ENCODE results near the gene DOCK4.
"Not testable (repeated sequence)": the region's sequence is repeated elsewhere in the genome, so short reads cannot be mapped to it uniquely, and the experiment has no call there.

DOCK4 gene

GRCh38 chr7:112206238-112206990 lies at the start of gene DOCK4, which contains the start of gene ZNF277:
TSS of gene DOCK4 (minus strand) at chr7:112206399. CDS start at chr7:112206138, 261 bp downstream.
TSS of gene ZNF277 (plus strand) at chr7:112206695. CDS start at chr7:112206717, 22 bp downstream.
- peak; percentile 100 for DNase-seq (ENCODE audit: low read depth in 1 of 2, low spot score in 1 of 2)

- no peak for DNase-seq (ENCODE audit: low read depth in 1 of 2, low spot score in 1 of 2)
These were observed 49.2 kb upstream of the DOCK4 start for GRCh38 chr7:112255388-112255720.

- DNase-seq (ENCODE audit: low read depth in 1 of 2, low spot score in 1 of 2): no peak
These were observed 48.6 kb upstream of the DOCK4 start for GRCh38 chr7:112254709-112255387.

GRCh38 chr7:112254156-112254555 lies 48.0 kb upstream of the DOCK4 start:
- DNase-seq (ENCODE audit: low read depth in 1 of 2, low spot score in 1 of 2): no peak

GRCh38 chr7:112252691-112253090 lies 46.5 kb upstream of the DOCK4 start:
- DNase-seq (ENCODE audit: low read depth in 1 of 2, low spot score in 1 of 2): no peak

GRCh38 chr7:112252141-112252540 lies 45.9 kb upstream of the DOCK4 start:
- no peak for DNase-seq (ENCODE audit: low read depth in 1 of 2, low spot score in 1 of 2)

GRCh38 chr7:112249967-112250366 lies 43.8 kb upstream of the DOCK4 start:
- not testable (repeated sequence) for DNase-seq (ENCODE audit: low read depth in 1 of 2, low spot score in 1 of 2)

GRCh38 chr7:112248598-112248997 lies 42.4 kb upstream of the DOCK4 start:
- no peak for DNase-seq (ENCODE audit: low read depth in 1 of 2, low spot score in 1 of 2)

- no peak for DNase-seq (ENCODE audit: low read depth in 1 of 2, low spot score in 1 of 2)
These were observed 32.8 kb upstream of the DOCK4 start for GRCh38 chr7:112238852-112239610.

GRCh38 chr7:112238330-112238729 lies 32.1 kb upstream of the DOCK4 start:
- no peak for DNase-seq (ENCODE audit: low read depth in 1 of 2, low spot score in 1 of 2)

GRCh38 chr7:112236597-112236996 lies 30.4 kb upstream of the DOCK4 start:
- DNase-seq (ENCODE audit: low read depth in 1 of 2, low spot score in 1 of 2): no peak

GRCh38 chr7:112234147-112234546 lies 27.9 kb upstream of the DOCK4 start:
- no peak for DNase-seq (ENCODE audit: low read depth in 1 of 2, low spot score in 1 of 2)

- no peak for DNase-seq (ENCODE audit: low read depth in 1 of 2, low spot score in 1 of 2)
These were observed 27.0 kb upstream of the DOCK4 start for GRCh38 chr7:112233048-112233697.

- DNase-seq (ENCODE audit: low read depth in 1 of 2, low spot score in 1 of 2): no peak
These were observed 26.2 kb upstream of the DOCK4 start for GRCh38 chr7:112232212-112232978.

GRCh38 chr7:112228632-112229031 lies 22.4 kb upstream of the DOCK4 start:
- DNase-seq (ENCODE audit: low read depth in 1 of 2, low spot score in 1 of 2): no peak

GRCh38 chr7:112226701-112227276 lies 20.6 kb upstream of the DOCK4 start:
- DNase-seq (ENCODE audit: low read depth in 1 of 2, low spot score in 1 of 2): no peak

GRCh38 chr7:112225006-112225405 lies 18.8 kb upstream of the DOCK4 start:
- DNase-seq (ENCODE audit: low read depth in 1 of 2, low spot score in 1 of 2): no peak

GRCh38 chr7:112224186-112224585 lies 18.0 kb upstream of the DOCK4 start:
- DNase-seq (ENCODE audit: low read depth in 1 of 2, low spot score in 1 of 2): no peak

GRCh38 chr7:112223310-112223709 lies 17.1 kb upstream of the DOCK4 start:
- no peak for DNase-seq (ENCODE audit: low read depth in 1 of 2, low spot score in 1 of 2)

GRCh38 chr7:112220877-112221434 lies 14.8 kb upstream of the DOCK4 start:
- no peak for DNase-seq (ENCODE audit: low read depth in 1 of 2, low spot score in 1 of 2)
